Amniotic epithelial cell (primary cell): Measurements from ENCODE around the gene PRAMEF26.
"Not testable (repeated sequence)": the region's sequence is repeated elsewhere in the genome, so short reads cannot be mapped to it uniquely, and the experiment has no call there.

Experiments used
- DNase-seq: peaks from one replicate; pipeline ENCODE4 v3.0.0-alpha.2; 2010; ENCODE audit warnings: low read depth

The PRAMEF26 gene

DNA sequence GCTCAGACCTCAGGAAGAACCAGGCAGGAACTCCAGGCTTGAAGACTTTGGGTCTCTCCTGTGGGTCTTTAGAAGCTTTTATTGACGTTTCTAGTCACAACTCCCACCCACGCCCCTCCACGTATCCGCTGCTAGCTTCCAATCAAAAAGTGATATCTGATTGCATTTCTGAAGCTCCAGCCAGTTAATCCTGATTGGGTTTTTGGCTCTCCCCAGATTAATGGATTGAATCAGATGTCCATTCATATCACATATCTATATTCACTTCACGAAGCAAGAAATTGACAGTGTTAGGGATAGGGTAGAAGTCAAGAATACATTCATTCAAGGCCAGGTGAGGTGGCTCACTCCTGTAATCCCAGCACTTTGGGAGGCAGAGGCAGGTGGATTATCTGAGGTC is at the start of gene PRAMEF26:
Gene PRAMEF26 (minus strand): TSS at position 101 of the 400 bp plus-strand sequence. CDS start 2,914 bp downstream, outside the sequence.
- DNase-seq = not testable (repeated sequence)

DNA sequence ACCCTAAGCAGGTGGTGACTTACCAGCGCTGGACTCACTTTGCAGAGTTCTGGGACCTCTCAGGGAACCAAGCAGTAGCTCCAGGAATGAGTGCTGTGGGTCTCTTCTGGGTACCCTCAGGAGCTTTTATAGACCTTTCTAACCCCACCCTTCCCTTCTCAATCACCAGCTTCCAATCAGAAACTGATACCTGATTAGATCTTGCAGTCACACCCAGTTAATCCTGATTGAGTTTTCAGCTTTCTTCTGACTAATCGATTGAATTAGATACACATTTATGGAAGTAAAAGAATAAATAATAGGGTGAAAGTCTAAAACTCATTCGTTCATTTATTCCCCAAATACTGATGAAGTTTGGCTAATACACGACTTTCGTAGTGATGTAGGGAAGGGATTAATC is 45.5 kb upstream of the PRAMEF26 start, which contains the start of gene PRAMEF13:
Gene PRAMEF13 (minus strand): TSS at position 101 of the 400 bp plus-strand sequence. CDS start 1,820 bp downstream, outside the sequence.
- not testable (repeated sequence) for DNase-seq

DNA sequence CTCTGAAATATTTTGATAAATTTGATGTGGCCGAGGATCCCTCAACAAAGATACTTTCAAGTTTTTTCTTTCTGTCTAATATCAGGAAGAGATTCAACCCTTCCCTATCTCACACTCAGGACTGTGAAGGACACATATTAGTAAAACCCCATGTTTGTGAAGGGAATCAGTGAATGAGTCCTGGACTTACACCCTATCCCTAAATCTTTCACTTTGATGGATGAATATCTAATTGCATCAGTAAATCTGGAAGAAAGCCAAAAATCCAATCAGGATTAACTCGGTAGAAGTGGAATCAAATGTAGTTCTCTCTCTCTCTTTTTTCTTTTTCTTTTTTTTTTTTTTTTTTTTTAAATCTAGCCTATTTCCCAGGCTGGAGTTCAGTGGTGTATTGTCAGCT is 15.7 kb upstream of the PRAMEF26 start, which contains the start of gene PRAMEF9:
Gene PRAMEF9 (plus strand): TSS at position 301 of the 400 bp plus-strand sequence. CDS start 3,433 bp downstream, outside the sequence.
- DNase-seq = not testable (repeated sequence)

DNA sequence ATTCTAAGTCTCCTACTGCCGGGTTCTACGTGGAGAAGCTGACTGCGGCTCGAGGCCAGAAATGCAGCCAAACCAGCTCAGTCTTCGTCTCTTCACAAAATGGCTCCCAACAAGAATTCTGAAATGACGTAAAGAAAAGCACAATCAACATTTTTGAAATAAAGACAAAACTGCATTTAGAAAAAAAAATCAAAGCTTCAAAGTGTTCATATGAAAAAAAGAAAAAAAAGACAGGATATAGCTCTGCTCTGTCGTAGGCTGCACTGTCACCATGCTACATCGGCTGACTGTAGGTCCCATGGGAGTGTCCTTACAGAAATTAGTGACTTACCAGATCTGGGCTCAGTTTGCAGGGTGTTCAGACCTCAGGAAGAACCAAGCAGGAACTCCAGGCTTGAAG is 9.7 kb upstream of the PRAMEF26 start, which contains the start of gene HNRNPCL4:
Gene HNRNPCL4 (minus strand): TSS at position 101 of the 400 bp plus-strand sequence. CDS start 164 bp downstream, outside the sequence.
- not testable (repeated sequence) for DNase-seq

DNA sequence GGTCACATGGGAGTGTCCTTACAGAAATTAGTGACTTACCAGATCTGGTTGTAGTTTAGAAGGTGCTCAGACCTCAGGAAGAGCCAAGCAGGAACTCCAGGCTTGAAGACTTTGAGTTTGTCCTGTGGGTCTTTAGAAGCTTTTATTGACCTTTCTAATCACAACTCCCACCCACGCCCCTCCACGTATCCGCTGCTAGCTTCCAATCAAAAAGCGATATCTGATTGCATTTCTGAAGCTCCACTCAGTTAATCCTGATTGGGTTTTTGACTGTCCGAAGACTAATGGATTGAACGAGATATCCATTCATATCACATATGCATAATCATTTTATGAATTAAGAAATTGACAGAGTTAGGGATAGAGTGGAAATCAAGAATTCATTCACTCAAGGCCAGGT is 39.1 kb downstream of the PRAMEF26 start, which contains the start of gene HNRNPCL2:
Gene HNRNPCL2 (minus strand): TSS at position 101 of the 400 bp plus-strand sequence. CDS start 454 bp downstream, outside the sequence.
- DNase-seq = not testable (repeated sequence)
